Natural killer cell (primary cell): Measurements from ENCODE around the gene PHACTR1. TPM values are rescaled to one million over a fixed set of nuclear protein-coding genes. Genes with fewer than 3 reads are reported as not detected.

Experiments used
- ATAC-seq, 3 donors: fragments of 150-1000 bp in 2 of 3; fragments of 200-7000 bp in 1 of 3; cut with Tn5 transposase; 1 replicate in 1 of 3; 2 replicates in 2 of 3; pipeline ENCODE4 v1.10.0; 2021; ENCODE audit warnings: mild to moderate bottlenecking in 2 of 3, moderate library complexity in 2 of 3
- DNase-seq, 2 donors: peaks; one replicate each; pipeline versions ENCODE4 v3.0.0 to v3.0.0-alpha.2; 2013 to 2021; ENCODE audit warnings: mixed read lengths in 1 of 2
- H3K27ac ChIP-seq: one replicate; pipeline ENCODE4 v1.5.1; 2013; ENCODE audit warnings: mild to moderate bottlenecking, low read length
- H3K27me3 ChIP-seq: one replicate; pipeline ENCODE4 v1.6.1; 2013; ENCODE audit warnings: low read length; ENCODE audit not compliant: control insufficient read depth, insufficient read depth
- H3K36me3 ChIP-seq: one replicate; pipeline ENCODE4 v1.6.1; 2013; ENCODE audit warnings: low read length; ENCODE audit not compliant: control insufficient read depth, insufficient read depth
- H3K4me1 ChIP-seq: one replicate; pipeline ENCODE4 v1.6.1; 2013; ENCODE audit warnings: low read length; ENCODE audit not compliant: control insufficient read depth, insufficient read depth
- H3K4me3 ChIP-seq: one replicate; pipeline ENCODE4 v1.5.1; 2013; ENCODE audit warnings: low read length
- H3K9me3 ChIP-seq: one replicate; pipeline ENCODE4 v1.6.1; 2013; ENCODE audit warnings: low read length; ENCODE audit not compliant: control insufficient read depth, insufficient read depth
- H3K27ac Mint-ChIP-seq, 2 donors: one replicate each; pipeline ENCODE4 v1.8.0; 2022; ENCODE audit warnings: mild to moderate bottlenecking in 2 of 2, mixed read lengths in 2 of 2, moderate library complexity in 1 of 2
- H3K27me3 Mint-ChIP-seq, 2 donors: one replicate each; pipeline ENCODE4 v1.8.0; 2022; ENCODE audit warnings: low read depth in 2 of 2, mixed read lengths in 2 of 2
- H3K36me3 Mint-ChIP-seq: one replicate; pipeline ENCODE4 v1.8.0; 2022; ENCODE audit warnings: mixed read lengths
- H3K4me1 Mint-ChIP-seq, 2 donors: one replicate each; pipeline ENCODE4 v1.8.0; 2022; ENCODE audit warnings: mixed read lengths in 2 of 2
- H3K4me3 Mint-ChIP-seq: one replicate; pipeline ENCODE4 v1.8.0; 2022; ENCODE audit warnings: mild to moderate bottlenecking, moderate library complexity, mixed read lengths
- H3K9me3 Mint-ChIP-seq, 2 donors: one replicate each; pipeline ENCODE4 v1.8.0; 2022; ENCODE audit warnings: mixed read lengths in 2 of 2
- CTCF ChIP-seq: fragments of 200-600 bp; IDR thresholded peaks from one replicate; pipeline ENCODE4 v1.8.0; 2022; ENCODE audit warnings: antibody characterized with exemption
- WGBS: methylation state at CpG from one replicate; pipeline ENCODE4 v1.1.7; 2013; ENCODE audit warnings: missing lambda C conversion rate; ENCODE audit not compliant: insufficient coverage; 5-methylcytosine and 5-hydroxymethylcytosine counted together
- intact Hi-C: fragments of 100-400 bp; cut with micrococcal nuclease; formaldehyde crosslinking; loops from one replicate; pipeline ENCODE4 v1.14.2; 2022
- total RNA-seq, 4 donors: library from RNA; stranded (reverse); fragments of 120-200 nt in 1 of 4; gene quantifications; one replicate each; pipeline versions ENCODE4 v1.2.3 to v1.2.4, GENCODE V29; 2013 to 2022

PHACTR1 gene
- total RNA-seq, 3 donors from 2014 or later (not counting 1 experiment from before 2014, with no cell fraction given): 5.2 to 19.0 (median 5.4) TPM

DNA sequence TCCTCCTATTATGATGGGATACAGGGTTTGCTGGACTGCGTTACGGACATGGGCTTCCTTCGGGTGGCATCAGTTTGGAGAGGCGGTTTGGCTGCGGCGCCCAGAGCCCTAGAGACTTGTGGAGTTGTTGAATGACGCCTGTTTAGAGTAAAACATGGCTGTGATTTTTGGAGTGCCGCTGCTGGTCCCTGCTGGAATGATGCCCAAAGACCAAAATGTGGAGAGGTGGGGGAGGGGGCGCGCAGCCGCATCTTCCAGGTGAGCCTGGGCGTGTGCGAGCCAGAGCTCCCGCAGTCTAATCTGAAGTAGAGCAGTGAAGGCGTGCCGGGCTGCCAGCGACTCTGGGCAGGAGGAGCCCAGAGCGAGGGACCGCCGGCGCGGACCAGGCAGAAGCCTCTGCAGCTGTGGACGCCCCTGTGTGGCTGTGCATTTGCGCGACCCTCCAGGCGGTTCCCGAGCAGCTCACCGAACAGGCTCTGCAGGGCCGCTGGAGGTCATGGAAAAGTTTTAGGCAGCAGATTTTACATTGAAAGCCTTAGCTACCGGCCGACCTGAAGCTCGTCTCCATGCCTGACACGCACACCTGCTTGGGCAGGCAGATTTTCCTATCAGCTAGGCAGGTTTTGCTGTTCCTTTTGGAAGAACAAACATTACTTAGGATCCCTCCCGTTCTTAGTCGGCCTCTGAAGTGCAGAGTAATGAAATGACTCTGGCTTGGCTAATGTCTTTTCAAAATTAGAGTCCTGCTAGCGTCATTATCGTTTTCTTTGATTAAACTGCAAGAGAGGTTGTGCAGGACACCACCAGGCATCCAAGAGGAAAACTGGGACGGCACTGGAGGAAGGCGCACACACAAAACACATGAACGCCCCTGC, 298.2 kb downstream of the PHACTR1 start:
- Mint-ChIP-seq H3K27ac (no peak overlapping the region), H3K9me3 (no peaks in the 10 kb centered on the region), H3K27me3 (peaks cover 36 to 56% of the 10 kb centered on the region in 2 donors), H3K4me3 (no peak overlapping the region), H3K4me1 (peaks cover 0 to 6% of the 10 kb centered on the region in 2 donors), H3K36me3 (no peaks in the 10 kb centered on the region)
- intact Hi-C loops: no loop called here
- no peaks in the 10 kb centered on the region for H3K9me3 ChIP-seq
- ATAC-seq (no peak), DNase-seq (no peak)
- peaks cover 6% of the 10 kb centered on the region for H3K4me1 ChIP-seq
- no peak for TF ChIP-seq CTCF
- no peaks in the 10 kb centered on the region for H3K36me3 ChIP-seq
- no peak overlapping the region for H3K4me3 ChIP-seq
- WGBS: 93% methylated on average over 40 of the region's 40 CpGs
- H3K27me3 ChIP-seq: peaks cover 9% of the 10 kb centered on the region
- no peak overlapping the region for H3K27ac ChIP-seq

DNA sequence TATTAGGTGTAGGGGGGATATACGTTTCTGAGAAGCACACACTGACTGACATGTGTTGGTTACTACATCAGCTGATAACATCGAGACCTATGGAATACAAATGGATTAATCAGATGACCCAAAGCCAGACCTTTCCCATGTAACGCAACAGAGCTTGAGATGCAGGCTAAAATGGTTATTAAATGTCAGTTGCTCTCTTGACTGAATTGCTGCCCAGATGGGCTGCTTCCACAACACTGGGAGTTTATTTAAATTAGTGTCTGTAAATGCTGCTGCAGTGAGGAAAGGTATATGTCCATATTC, 298.8 kb downstream of the PHACTR1 start:
- Mint-ChIP-seq H3K27me3 (peaks cover 39 to 56% of the 10 kb centered on the region in 2 donors), H3K36me3 (no peaks in the 10 kb centered on the region), H3K4me1 (peaks cover 0 to 6% of the 10 kb centered on the region in 2 donors), H3K4me3 (no peak overlapping the region), H3K27ac (no peak overlapping the region), H3K9me3 (no peaks in the 10 kb centered on the region)
- ATAC-seq (no peak), DNase-seq (no peak)
- no peaks in the 10 kb centered on the region for H3K36me3 ChIP-seq
- intact Hi-C loops: no loop called here
- 90% methylated on average over 3 of the region's 3 CpGs for WGBS
- no peaks in the 10 kb centered on the region for H3K9me3 ChIP-seq
- H3K27me3 ChIP-seq: peaks cover 9% of the 10 kb centered on the region
- no peak overlapping the region for H3K4me3 ChIP-seq
- H3K4me1 ChIP-seq: peaks cover 6% of the 10 kb centered on the region
- TF ChIP-seq CTCF: no peak
- no peak overlapping the region for H3K27ac ChIP-seq

- Mint-ChIP-seq H3K27ac (no peak overlapping the region), H3K4me1 (no peaks in the 10 kb centered on the region), H3K27me3 (peaks cover 15 to 37% of the 10 kb centered on the region in 2 donors), H3K9me3 (no peaks in the 10 kb centered on the region), H3K36me3 (no peaks in the 10 kb centered on the region), H3K4me3 (no peak overlapping the region)
- TF ChIP-seq CTCF: no peak
- no peaks in the 10 kb centered on the region for H3K9me3 ChIP-seq
- H3K4me1 ChIP-seq: no peaks in the 10 kb centered on the region
- intact Hi-C loops: no loop called here
- H3K27ac ChIP-seq: no peak overlapping the region
- ATAC-seq: no peak
- 79% methylated on average over 2 of the region's 2 CpGs for WGBS
- H3K4me3 ChIP-seq: no peak overlapping the region
- no peak for DNase-seq
- H3K27me3 ChIP-seq: no peaks in the 10 kb centered on the region
- no peaks in the 10 kb centered on the region for H3K36me3 ChIP-seq
Measured at GRCh38 chr6:13024616-13025015, 308.0 kb downstream of the PHACTR1 start.
